ENCODE measurements around the gene RNF121.

Gene RNF121

GRCh38 chr11:71988050-71988449, 59.2 kb downstream of the RNF121 start:
- DNase-seq (ENCODE audit: low spot score), result peak; percentile 88

- DNase-seq (ENCODE audit: low spot score), result no peak
Observed at GRCh38 chr11:71990701-71991100, 61.9 kb downstream of the RNF121 start.

- DNase-seq (ENCODE audit: low spot score), result no peak
Observed at GRCh38 chr11:71991494-71991893, 62.6 kb downstream of the RNF121 start.

- no peak for DNase-seq (ENCODE audit: low spot score)
Observed at GRCh38 chr11:71992136-71992730, 63.4 kb downstream of the RNF121 start.

- no peak for DNase-seq (ENCODE audit: low spot score)
Observed at GRCh38 chr11:71994786-71995185, 65.9 kb downstream of the RNF121 start.

- no peak for DNase-seq (ENCODE audit: low spot score)
Observed at GRCh38 chr11:71995726-71996291, 67.0 kb downstream of the RNF121 start.

- DNase-seq (ENCODE audit: low spot score), result no peak
Observed at GRCh38 chr11:71996517-71996916, 67.7 kb downstream of the RNF121 start.

- DNase-seq (ENCODE audit: low spot score), result no peak
Observed at GRCh38 chr11:71996946-71997345, 68.1 kb downstream of the RNF121 start.

- DNase-seq (ENCODE audit: low spot score), result no peak
Observed at GRCh38 chr11:71997594-71997993, 68.7 kb downstream of the RNF121 start.

GRCh38 chr11:71998061-71998460, 69.2 kb downstream of the RNF121 start:
- no peak for DNase-seq (ENCODE audit: low spot score)

- DNase-seq (ENCODE audit: low spot score), result no peak
Observed at GRCh38 chr11:71998649-71999310, 69.9 kb downstream of the RNF121 start, which contains the start of gene IL18BP. Gene IL18BP, plus strand, starts transcription at chr11:71998909. Its CDS starts 1,076 bp downstream, at chr11:71999985.

GRCh38 chr11:71999362-71999761, 70.5 kb downstream of the RNF121 start:
- DNase-seq (ENCODE audit: low spot score), result peak; percentile 60

- no peak for DNase-seq (ENCODE audit: low spot score)
Observed at GRCh38 chr11:71999798-72000197, 71.0 kb downstream of the RNF121 start.

GRCh38 chr11:72000202-72000867, 71.5 kb downstream of the RNF121 start:
- no peak for DNase-seq (ENCODE audit: low spot score)

GRCh38 chr11:72001285-72001684, 72.4 kb downstream of the RNF121 start:
- DNase-seq (ENCODE audit: low spot score), result no peak

- DNase-seq (ENCODE audit: low spot score), result no peak
Observed at GRCh38 chr11:72001834-72002591, 73.2 kb downstream of the RNF121 start.

GRCh38 chr11:72002841-72003775, 74.3 kb downstream of the RNF121 start:
- DNase-seq (ENCODE audit: low spot score), result no peak

GRCh38 chr11:72003776-72004171, 74.9 kb downstream of the RNF121 start:
- no peak for DNase-seq (ENCODE audit: low spot score)

- no peak for DNase-seq (ENCODE audit: low spot score)
Observed at GRCh38 chr11:72004515-72005346, 75.9 kb downstream of the RNF121 start.

Measured in AG08395 (cell line).